ENCODE measurements around the gene OOSP3.
"Not testable (repeated sequence)": the region's sequence is repeated elsewhere in the genome, so short reads cannot be mapped to it uniquely, and the experiment has no call there.

OOSP3 gene

GRCh38 chr11:59894616-59895015 is 16.0 kb downstream of the OOSP3 start:
- no peaks in the 10 kb centered on the region for H3K27me3 ChIP-seq
- H3K9ac ChIP-seq: no peak overlapping the region
- no peak overlapping the region for H3K4me3 ChIP-seq
- no peak for TF ChIP-seq Cebpa-rat (IDR thresholded peaks at IDR 0.05)
- no peak overlapping the region for H3K4me2 ChIP-seq
- H4K20me1 ChIP-seq: no peaks in the 10 kb centered on the region
- H3K9me3 ChIP-seq (replicated peaks in 1 of 11): peaks cover 12 to 44% (median 20%) of the 10 kb centered on the region in 11 experiments
- peaks cover 0 to 6% (median 0%) of the 10 kb centered on the region in 10 experiments; a peak in 3 of 20 replicates for H3K4me1 ChIP-seq
- no peak overlapping the region for H3K27ac ChIP-seq
- 0 out of 22 replicates have a peak, but pooled peaks cover 0 to 4% (median 0%) of the 10 kb centered on the region in 11 experiments for H3K36me3 ChIP-seq

GRCh38 chr11:59898046-59898445 is 19.5 kb downstream of the OOSP3 start:
- 0 out of 22 replicates have a peak, but pooled peaks cover 0 to 4% (median 0%) of the 10 kb centered on the region in 11 experiments for H3K36me3 ChIP-seq
- H4K20me1 ChIP-seq: no peaks in the 10 kb centered on the region
- no peak for TF ChIP-seq Cebpa-rat (IDR thresholded peaks at IDR 0.05)
- no peak overlapping the region for H3K4me3 ChIP-seq
- H3K9me3 ChIP-seq (replicated peaks in 1 of 11): peaks cover 0 to 24% (median 9%) of the 10 kb centered on the region in 11 experiments; a peak in 14 of 22 replicates
- H3K9ac ChIP-seq: no peak overlapping the region
- H3K4me1 ChIP-seq: peaks cover 0 to 21% (median 3%) of the 10 kb centered on the region in 10 experiments; a peak in 9 of 20 replicates
- no peak overlapping the region for H3K4me2 ChIP-seq
- H3K27ac ChIP-seq: no peak overlapping the region
- no peaks in the 10 kb centered on the region for H3K27me3 ChIP-seq

- Histone ChIP-seq H4K20me1 (no peaks in the 10 kb centered on the region), H3K9ac (no peak overlapping the region), H3K4me2 (no peak overlapping the region), H3K9me3 (replicated peaks in 1 of 11) (peaks cover 0 to 24% (median 9%) of the 10 kb centered on the region in 11 experiments; a peak in 14 of 22 replicates), H3K4me3 (no peak overlapping the region), H3K27ac (no peak overlapping the region), H3K36me3 (0 out of 22 replicates have a peak, but pooled peaks cover 0 to 4% (median 0%) of the 10 kb centered on the region in 11 experiments), H3K4me1 (peaks cover 0 to 21% (median 3%) of the 10 kb centered on the region in 10 experiments; a peak in 9 of 20 replicates), H3K27me3 (no peaks in the 10 kb centered on the region)
- no peak for TF ChIP-seq Cebpa-rat (IDR thresholded peaks at IDR 0.05)
These were observed 20.1 kb downstream of the OOSP3 start for GRCh38 chr11:59898650-59899049.

- no peak for TF ChIP-seq Cebpa-rat (IDR thresholded peaks at IDR 0.05)
These were observed 20.9 kb downstream of the OOSP3 start for GRCh38 chr11:59899532-59899931.

GRCh38 chr11:59900366-59901126 is 22.0 kb downstream of the OOSP3 start:
- H3K36me3 ChIP-seq: 0 out of 22 replicates have a peak, but pooled peaks cover 0 to 4% (median 0%) of the 10 kb centered on the region in 11 experiments
- H3K9me3 ChIP-seq (replicated peaks in 1 of 11): peaks cover 0 to 34% (median 11%) of the 10 kb centered on the region in 11 experiments; a peak in 14 of 22 replicates
- H4K20me1 ChIP-seq: no peaks in the 10 kb centered on the region
- H3K4me3 ChIP-seq: no peak overlapping the region
- H3K27ac ChIP-seq: no peak overlapping the region
- no peak for TF ChIP-seq Cebpa-rat (IDR thresholded peaks at IDR 0.05)
- H3K27me3 ChIP-seq: no peaks in the 10 kb centered on the region
- H3K4me2 ChIP-seq: peak overlapping the region in 3 of 11 experiments; percentile 16 to 32 (median 25); a peak in 3 of 22 replicates
- H3K9ac ChIP-seq: no peak overlapping the region
- peaks cover 0 to 21% (median 3%) of the 10 kb centered on the region in 10 experiments; a peak in 9 of 20 replicates for H3K4me1 ChIP-seq

More at GRCh38 chr11:59899532-59899931, 20.9 kb downstream of the OOSP3 start:
- Histone ChIP-seq H3K4me3 (no peak overlapping the region), H4K20me1 (no peaks in the 10 kb centered on the region), H3K27me3 (no peaks in the 10 kb centered on the region), H3K4me2 (peak overlapping the region in 1 of 11 experiments; percentile 17; a peak in 1 of 22 replicates), H3K4me1 (peaks cover 0 to 21% (median 3%) of the 10 kb centered on the region in 10 experiments; a peak in 9 of 20 replicates), H3K27ac (no peak overlapping the region), H3K36me3 (0 out of 22 replicates have a peak, but pooled peaks cover 0 to 4% (median 0%) of the 10 kb centered on the region in 11 experiments), H3K9me3 (replicated peaks in 1 of 11) (peaks cover 0 to 24% (median 9%) of the 10 kb centered on the region in 11 experiments; a peak in 14 of 22 replicates), H3K9ac (no peak overlapping the region)

- H3K27ac ChIP-seq: no peak overlapping the region
- no peak overlapping the region for H3K4me3 ChIP-seq
- peaks cover 0 to 21% (median 3%) of the 10 kb centered on the region in 10 experiments; a peak in 9 of 20 replicates for H3K4me1 ChIP-seq
- no peak overlapping the region for H3K9ac ChIP-seq
- TF ChIP-seq Cebpa-rat (IDR thresholded peaks at IDR 0.05): no peak
- H3K4me2 ChIP-seq: peak overlapping the region in 4 of 11 experiments; percentile 16 to 35 (median 28); a peak in 6 of 22 replicates
- no peaks in the 10 kb centered on the region for H4K20me1 ChIP-seq
- H3K9me3 ChIP-seq (replicated peaks in 1 of 11): peaks cover 0 to 34% (median 11%) of the 10 kb centered on the region in 11 experiments; a peak in 14 of 22 replicates
- no peaks in the 10 kb centered on the region for H3K27me3 ChIP-seq
- 0 out of 22 replicates have a peak, but pooled peaks cover 0 to 4% (median 0%) of the 10 kb centered on the region in 11 experiments for H3K36me3 ChIP-seq
These were observed 22.7 kb downstream of the OOSP3 start for GRCh38 chr11:59901306-59901705.

- H3K9ac ChIP-seq, H3K27me3 ChIP-seq, H4K20me1 ChIP-seq, H3K4me2 ChIP-seq, H3K4me3 ChIP-seq, H3K27ac ChIP-seq, H3K36me3 ChIP-seq: not testable (repeated sequence)
- Histone ChIP-seq H3K4me1 (peaks cover 0 to 21% (median 3%) of the 10 kb centered on the region in 10 experiments; a peak in 9 of 20 replicates), H3K9me3 (replicated peaks in 1 of 11) (peaks cover 0 to 30% (median under 1%) of the 10 kb centered on the region in 11 experiments; a peak in 6 of 22 replicates)
These were observed 25.0 kb downstream of the OOSP3 start for GRCh38 chr11:59903569-59903968.

GRCh38 chr11:59918480-59918879 is 39.9 kb downstream of the OOSP3 start:
- H4K20me1 ChIP-seq: no peaks in the 10 kb centered on the region
- H3K4me3 ChIP-seq: no peak overlapping the region
- no peak for TF ChIP-seq Cebpa-rat (IDR thresholded peaks at IDR 0.05)
- no peaks in the 10 kb centered on the region for H3K27me3 ChIP-seq
- no peaks in the 10 kb centered on the region for H3K4me1 ChIP-seq
- H3K27ac ChIP-seq: no peak overlapping the region
- H3K9me3 ChIP-seq (replicated peaks in 1 of 11): peaks cover 32 to 50% (median 42%) of the 10 kb centered on the region in 11 experiments
- peaks cover 0 to 3% (median 0%) of the 10 kb centered on the region in 11 experiments; a peak in 3 of 22 replicates for H3K36me3 ChIP-seq
- no peak overlapping the region for H3K9ac ChIP-seq
- H3K4me2 ChIP-seq: no peak overlapping the region

- Histone ChIP-seq H3K9ac (no peak overlapping the region), H3K4me3 (no peak overlapping the region), H3K4me2 (no peak overlapping the region), H3K27ac (no peak overlapping the region), H3K9me3 (replicated peaks in 1 of 11) (peaks cover 38 to 56% (median 48%) of the 10 kb centered on the region in 11 experiments), H3K27me3 (no peaks in the 10 kb centered on the region), H3K4me1 (no peaks in the 10 kb centered on the region), H4K20me1 (no peaks in the 10 kb centered on the region), H3K36me3 (peaks cover 0 to 3% (median 0%) of the 10 kb centered on the region in 11 experiments; a peak in 3 of 22 replicates)
- no peak for TF ChIP-seq Cebpa-rat (IDR thresholded peaks at IDR 0.05)
These were observed 40.5 kb downstream of the OOSP3 start for GRCh38 chr11:59918987-59919589.
